HG03045 (cell line): ENCODE data around the gene ARRDC1.
"Not testable (repeated sequence)": the region's sequence is repeated elsewhere in the genome, so short reads cannot be mapped to it uniquely, and the experiment has no call there.

ENCODE experiments used
- ATAC-seq: cut with Tn5 transposase; IDR thresholded peaks from one replicate; pipeline ENCODE4 v1.9.1; 2021; ENCODE audit warnings: mild to moderate bottlenecking, moderate library complexity; ENCODE audit not compliant: unreplicated experiment

ARRDC1 gene

DNA sequence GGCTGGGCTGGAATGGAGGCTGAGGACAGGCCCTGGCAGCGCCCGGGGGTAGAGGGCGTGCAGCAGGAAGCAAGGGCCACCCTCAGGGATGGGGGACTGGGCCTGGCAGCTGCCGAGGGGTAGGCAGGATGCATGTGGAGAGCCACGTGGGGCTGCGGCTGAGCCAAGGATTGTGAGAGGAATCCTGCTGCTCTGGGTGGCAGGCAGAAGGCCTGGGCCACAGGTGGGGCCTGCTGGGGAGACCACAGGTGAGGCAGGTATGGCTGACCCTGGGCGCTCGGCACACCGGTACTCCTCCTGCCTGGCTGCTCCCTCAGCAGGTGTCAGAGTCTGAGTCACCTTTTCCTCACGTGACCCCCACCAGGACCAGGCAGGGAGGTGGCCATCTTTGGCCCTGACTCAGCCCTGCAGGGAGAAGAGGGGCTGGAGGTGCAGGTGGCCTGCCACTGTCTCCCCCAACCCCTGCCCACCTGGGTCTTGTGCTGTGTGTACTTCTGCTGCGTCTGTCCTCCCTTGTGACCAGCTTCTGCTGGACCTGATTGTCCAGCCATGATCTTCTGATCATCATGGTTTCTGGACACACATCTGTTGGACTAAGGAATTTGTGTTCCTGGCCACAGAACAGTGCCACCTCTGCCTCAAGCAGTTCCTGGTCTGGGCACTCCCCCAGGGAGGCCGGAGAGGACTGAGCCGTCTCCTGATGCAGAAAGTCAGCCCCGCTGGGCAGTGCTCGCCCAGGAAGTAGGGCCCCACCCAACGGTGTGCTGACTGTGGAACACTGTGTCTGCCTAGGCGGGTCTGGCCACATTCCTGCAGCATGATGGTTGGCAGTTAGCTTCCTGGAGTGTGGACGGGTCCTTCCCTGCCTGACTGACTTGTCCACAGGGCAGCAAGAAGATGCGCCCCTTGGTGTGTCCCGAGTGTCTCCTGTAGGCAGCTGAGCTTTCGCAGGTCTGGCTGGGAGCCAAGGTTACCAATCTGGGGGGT lies 6.4 kb downstream of the ARRDC1 start:
- no peak for ATAC-seq

DNA sequence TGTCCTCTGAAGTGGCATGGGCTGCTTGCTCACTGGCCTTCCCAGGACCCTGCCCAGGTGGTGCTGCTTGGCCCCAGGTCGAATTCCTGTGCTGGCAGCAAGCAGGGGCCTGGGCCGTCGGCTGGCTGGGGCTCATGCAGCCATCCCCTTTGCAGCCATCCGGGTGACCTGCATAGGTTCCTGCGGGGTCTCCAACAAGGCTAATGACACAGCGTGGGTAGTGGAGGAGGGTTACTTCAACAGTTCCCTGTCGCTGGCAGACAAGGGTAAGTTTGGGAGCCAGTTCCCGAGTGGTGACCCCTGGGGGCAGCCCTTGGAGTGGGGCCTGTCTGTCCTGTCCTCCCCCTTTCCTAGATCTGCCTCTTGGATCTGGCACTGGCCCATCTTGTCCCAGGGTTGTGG lies 7.3 kb downstream of the ARRDC1 start:
- ATAC-seq: no peak

DNA sequence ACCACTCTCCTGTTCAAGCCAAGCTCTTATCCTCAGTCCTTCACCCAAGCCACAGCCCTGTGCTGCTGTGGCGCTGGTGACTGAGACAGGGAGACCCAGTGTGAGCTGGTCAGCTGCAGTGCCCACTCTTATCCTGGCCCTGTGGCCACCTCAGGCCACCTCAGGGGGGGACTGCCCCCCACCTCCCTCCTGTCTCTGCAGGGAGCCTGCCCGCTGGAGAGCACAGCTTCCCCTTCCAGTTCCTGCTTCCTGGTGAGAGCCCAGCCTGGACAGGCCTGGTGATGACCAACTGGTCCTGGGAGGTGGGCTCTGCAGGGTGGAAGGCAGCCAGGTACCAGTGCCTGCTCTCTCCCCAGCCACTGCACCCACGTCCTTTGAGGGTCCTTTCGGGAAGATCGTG lies 7.8 kb downstream of the ARRDC1 start:
- no peak for ATAC-seq

DNA sequence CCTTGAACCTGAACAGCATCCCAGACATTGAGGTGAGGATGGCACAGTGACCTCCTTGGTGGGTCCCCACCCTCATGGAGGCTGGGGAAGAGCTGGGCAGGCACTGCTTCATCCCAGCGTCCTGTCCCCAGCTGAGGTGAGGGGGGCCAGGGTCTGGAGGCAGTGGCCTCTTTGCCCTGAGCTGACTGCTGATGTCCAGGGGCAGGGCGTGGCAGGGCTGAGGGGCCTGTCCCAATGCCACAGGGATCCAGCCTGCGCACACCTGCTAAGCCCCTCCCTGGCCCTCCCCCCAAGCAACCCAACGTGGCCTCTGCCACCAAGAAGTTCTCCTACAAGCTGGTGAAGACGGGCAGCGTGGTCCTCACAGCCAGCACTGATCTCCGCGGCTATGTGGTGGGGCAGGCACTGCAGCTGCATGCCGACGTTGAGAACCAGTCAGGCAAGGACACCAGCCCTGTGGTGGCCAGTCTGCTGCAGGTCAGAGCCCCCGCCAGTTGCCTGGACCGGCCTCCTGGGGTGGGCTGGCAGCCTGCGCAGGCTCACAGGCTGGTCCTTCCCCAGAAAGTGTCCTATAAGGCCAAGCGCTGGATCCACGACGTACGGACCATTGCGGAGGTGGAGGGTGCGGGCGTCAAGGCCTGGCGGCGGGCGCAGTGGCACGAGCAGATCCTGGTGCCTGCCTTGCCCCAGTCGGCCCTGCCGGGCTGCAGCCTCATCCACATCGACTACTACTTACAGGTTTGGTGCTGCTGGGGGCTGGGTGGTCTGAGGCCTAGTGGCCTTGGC lies 8.4 kb downstream of the ARRDC1 start:
- ATAC-seq: no peak

DNA sequence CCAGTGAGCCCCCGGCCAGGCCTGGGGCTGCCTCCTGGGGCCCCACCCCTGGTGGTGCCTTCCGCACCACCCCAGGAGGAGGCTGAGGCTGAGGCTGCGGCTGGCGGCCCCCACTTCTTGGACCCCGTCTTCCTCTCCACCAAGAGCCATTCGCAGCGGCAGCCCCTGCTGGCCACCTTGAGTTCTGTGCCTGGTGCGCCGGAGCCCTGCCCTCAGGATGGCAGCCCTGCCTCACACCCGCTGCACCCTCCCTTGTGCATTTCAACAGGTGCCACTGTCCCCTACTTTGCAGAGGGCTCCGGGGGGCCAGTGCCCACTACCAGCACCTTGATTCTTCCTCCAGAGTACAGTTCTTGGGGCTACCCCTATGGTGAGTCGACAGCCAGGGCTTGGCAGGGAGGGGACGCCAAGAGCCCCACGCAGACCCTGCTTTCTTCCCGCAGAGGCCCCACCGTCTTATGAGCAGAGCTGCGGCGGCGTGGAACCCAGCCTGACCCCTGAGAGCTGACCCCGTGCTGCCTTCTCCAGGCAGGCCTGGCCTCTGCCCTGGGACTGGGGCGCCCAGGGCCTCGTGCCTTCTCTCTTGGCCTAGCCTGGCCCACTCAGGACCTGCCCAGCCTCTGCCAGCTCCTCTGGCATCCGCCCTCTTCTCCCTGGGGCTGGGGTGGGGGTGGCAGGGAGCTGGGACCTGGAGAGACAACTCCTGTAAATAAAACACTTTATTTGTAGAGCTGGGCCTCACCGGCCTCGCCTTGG lies 9.3 kb downstream of the ARRDC1 start:
- ATAC-seq: no peak

DNA sequence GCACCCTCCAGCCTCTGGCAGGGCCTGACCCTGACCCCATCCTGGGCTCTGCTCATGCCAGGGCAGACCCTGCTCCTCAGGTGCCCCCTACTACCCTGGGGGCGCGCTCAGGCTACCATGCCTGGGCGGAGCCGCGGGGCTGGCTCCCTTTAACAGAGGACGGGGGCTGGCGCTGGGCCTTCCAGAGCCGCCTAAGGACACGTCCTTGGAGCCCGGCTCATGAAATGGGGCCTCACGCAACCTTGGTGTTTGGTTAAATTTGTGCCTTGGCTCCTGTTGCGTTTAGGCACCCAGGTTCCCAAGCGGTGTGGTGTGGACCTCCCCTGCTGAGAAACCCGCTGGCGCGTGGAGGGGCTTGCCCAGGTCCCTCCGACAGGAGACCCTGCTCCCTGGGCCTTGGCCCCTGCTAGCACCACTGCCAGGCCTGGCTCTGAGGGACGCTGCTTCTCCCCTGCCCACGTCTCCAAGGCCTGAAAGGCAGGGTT lies 9.9 kb downstream of the ARRDC1 start:
- no peak for ATAC-seq

DNA sequence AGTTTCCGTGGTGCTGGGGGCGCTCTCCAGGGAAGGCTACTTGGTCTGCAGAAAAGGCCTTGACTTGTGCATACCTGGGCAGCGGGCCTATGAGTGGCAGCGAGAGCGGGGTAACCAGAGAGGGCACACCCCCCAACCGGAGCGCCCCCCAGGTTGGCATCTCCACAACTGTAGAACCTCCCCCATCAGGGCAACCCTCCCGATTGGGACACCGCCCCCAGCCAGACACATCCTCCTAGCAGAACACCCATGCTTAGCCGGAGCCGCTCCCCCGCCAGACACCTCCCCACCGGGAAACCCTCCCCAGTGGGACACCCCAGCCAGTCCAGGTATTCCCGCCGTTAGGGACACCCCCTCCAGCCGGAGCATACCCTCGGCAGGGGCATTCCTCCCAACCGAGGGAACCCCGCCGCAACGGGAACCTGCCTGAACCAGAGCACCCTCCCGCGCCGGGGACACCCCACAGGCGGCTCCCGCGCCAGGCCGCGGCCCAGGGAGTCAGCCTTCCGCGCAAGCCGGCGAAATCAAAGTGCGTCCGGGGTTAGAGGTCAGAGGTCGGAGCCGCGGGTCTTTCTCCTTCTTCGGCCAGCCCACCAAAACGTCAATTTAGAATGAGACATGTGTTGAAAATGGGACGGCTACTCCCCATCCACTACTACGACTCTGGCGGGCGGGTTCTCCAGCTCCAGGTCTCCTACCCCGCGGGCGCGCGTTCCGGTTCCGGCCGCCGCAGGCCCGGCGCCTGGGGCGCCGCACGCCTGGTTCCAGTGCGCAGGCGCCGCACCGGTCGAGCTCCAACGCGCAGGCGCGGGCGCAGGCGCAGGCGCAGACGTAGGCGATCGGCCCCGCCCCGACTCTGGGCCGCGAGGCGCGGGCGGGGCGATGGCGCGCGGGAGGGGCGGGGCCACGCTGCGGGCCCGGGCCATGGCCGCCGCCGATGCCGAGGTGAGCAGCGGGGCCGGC lies 12.9 kb downstream of the ARRDC1 start, which contains the start of gene EHMT1:
TSS of gene EHMT1 (plus strand) at position 901 of the 963 bp plus-strand sequence. CDS start at position 925, 24 bp downstream.
- peak; percentile 67 for ATAC-seq

DNA sequence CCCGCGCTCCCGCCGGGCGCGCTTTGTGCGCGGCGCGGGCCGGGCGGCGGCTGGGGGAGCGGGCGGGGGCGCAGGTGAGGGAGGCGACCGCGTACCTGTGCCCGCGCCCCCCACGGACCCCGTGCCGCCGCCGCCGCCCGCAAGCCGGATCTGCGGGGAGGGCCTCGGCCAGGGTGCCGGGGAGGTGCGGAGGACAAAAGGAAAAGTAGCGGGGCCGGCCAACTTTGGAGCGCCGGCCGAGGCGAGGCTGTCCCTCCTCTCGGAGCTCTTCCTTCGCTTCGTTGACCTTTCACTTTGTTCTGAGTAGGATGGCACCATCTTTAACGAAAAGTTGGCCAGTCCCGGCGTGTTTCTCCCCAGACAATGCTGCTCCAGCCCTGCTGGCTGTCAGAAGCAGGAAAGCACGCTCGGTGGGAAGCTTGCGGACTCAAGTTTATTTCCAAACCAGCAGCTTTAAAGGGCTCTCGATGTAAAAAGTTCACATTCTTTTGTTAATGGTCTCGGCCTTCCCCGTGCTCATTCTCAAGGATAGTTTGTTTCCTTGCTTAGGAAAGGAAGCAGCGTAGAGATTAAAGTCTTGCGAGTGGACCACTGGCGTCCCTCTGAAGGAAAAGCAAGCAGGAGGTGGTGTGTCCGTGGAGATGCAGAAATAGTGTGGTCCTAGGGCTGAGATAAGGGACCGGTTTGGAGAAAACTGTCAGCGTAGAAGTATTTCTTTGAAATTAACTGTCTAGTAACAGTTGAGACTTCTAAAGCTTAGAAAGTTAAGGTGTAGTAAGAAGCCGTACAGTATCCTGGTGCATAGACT lies 14.0 kb downstream of the ARRDC1 start:
- ATAC-seq: peak; percentile 26

DNA sequence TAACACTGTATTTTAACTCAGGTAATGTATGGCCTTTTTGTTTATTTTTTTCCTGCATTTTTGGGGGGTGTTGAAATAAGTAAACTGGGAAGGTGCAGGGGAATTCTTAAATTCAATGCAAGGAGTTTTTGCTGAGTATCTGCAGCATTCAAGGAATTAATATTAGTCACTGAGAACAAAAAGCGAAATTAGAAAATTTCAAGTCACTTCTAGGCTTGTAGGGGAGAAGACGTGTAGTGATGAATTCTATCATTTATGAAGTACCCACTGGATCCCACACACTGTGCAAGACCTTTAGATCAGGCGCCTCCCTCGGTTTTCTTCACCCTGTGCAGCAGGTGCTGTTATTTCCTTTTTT lies 14.5 kb downstream of the ARRDC1 start:
- no peak for ATAC-seq

DNA sequence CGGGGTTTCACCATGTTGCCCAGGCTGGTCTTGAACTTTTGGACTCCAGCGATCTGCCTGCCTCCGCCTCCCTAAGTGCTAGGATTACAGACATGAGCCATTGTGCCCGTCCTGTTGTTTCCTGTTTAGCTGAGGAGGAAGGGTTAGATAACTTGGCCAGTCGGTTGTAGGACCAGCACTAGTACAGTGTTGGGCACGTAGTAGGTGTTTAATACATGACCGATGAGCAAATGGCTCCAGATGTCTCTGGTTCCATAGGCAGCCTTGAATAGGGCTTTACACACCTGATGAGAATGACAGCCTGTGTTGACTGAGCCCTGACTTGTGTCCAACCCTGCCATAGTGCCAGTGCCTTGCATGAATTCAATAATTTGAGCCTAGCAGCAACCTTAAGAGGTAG lies 15.1 kb downstream of the ARRDC1 start:
- ATAC-seq: no peak

DNA sequence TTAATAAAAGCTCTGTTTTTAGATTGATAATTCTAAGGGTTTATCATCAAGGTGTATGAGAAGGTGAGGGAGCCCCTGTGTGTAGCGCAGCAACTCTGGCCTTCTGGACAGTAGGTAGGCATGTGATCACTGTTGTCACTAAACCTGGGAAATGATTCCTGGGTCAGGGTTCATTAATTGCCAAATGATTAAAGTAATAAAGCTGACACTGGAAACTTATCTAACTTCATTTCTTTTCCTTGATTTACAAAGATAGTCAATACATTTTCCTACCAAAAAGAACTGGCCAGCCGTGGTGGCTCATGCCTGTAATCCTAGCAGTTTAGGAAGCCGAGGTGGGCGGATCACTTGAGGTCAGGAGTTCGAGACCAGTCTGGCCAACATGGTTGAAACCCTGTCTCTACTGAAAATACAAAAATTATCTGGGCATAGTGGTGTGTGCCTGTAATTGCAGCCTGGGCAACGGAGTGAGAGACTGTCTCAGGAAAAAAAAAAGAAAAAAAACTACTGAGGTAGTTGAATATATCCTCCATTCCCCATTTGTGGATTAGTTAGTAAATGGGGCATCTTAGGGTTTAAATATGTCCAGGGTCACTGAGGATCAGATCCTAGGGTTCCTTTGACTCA lies 15.8 kb downstream of the ARRDC1 start:
- ATAC-seq: no peak

DNA sequence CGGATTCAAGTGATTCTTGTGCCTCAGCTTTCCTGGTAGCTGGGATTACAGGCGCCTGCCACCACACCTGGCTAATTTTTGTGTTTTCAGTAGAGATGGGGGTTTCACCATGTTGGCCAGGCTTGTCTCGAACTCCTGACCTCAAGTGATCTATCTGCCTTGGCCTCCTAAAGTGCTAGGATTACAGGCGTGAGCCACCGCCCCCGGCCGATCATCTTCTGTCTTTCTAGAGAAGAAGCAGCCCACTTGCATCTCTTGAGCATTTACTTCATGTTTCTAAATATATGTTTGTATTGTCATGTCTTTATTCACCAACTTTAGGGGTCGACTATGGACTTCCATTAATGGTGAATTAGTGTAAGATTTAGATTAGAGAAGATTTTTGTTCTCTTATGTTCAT lies 16.7 kb downstream of the ARRDC1 start:
- ATAC-seq: not testable (repeated sequence)

DNA sequence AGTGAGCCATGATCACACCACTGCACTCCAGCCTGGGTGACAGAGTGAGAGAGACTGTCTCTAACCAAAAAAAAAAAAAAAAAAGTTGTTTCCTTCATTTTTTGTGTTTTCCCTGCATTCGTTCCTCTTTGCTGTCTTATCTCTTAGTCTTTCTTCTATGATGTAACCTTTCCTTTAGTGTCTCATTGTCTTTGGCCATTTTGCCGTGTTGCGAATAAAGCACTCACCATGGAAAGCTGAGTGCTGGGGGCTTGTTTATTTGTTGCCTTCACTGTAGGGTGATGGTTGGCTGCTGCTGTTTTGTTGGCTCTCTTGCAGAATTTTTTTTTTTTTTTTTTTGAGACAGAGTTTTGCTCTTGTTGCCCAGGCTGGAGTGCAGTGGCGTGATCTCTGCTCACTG lies 21.0 kb downstream of the ARRDC1 start:
- ATAC-seq: no peak

DNA sequence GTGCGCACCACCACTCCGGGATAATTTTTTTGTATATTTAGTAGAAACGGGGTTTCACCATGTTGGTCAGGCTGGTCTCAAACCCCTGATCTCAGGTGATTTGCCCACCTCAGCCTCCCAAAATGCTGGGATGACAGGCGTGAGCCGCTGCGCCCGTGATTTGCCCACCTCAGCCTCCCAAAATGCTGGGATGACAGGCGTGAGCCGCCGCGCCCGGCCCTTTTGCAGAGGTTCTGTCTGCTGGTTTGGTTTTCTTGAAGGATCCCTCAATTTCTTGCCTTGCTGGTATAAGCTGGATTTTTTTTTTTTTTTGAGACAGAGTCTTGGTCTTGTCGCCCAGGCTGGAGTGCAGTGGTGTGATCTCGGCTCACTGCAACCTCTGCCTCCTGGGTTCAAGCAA lies 21.9 kb downstream of the ARRDC1 start:
- ATAC-seq: not testable (repeated sequence)

DNA sequence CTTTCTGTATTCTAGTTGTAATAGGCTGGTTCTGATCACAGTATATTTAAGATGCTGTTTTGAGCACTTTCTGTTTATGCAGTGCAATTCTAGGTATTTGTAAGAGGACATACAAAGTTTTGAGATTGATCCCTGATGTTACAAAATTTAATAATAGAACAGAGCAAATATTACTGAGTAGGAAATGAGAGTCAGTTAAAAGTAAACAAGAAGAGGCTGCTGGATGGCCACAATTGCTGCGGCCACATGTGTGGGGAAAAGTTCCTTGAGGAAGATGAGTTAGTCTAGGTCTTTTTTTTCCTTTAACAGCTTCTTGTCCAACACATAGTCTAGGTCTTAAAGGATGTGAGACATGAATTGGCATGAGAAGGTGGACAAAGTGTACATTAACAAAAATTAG lies 24.6 kb downstream of the ARRDC1 start:
- no peak for ATAC-seq

DNA sequence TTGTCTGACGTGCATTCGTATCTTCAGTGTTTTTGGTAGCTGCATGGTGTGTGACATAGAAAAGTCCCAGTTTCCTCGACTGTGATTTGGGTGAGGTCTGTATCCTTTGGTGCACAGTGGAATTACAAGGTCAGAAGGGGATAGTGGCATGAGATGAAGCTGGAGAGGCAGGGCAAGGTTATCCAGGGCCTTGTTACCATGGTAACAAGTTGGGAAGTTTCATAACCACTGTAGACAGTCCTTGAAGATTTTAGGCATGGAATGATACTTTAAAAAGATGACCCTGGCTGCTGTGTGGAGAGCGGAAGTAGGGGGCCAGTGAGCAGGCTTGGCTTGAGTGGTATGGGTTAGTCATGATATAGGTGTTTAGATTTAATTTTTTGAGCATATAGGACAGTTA lies 25.2 kb downstream of the ARRDC1 start:
- ATAC-seq: no peak

DNA sequence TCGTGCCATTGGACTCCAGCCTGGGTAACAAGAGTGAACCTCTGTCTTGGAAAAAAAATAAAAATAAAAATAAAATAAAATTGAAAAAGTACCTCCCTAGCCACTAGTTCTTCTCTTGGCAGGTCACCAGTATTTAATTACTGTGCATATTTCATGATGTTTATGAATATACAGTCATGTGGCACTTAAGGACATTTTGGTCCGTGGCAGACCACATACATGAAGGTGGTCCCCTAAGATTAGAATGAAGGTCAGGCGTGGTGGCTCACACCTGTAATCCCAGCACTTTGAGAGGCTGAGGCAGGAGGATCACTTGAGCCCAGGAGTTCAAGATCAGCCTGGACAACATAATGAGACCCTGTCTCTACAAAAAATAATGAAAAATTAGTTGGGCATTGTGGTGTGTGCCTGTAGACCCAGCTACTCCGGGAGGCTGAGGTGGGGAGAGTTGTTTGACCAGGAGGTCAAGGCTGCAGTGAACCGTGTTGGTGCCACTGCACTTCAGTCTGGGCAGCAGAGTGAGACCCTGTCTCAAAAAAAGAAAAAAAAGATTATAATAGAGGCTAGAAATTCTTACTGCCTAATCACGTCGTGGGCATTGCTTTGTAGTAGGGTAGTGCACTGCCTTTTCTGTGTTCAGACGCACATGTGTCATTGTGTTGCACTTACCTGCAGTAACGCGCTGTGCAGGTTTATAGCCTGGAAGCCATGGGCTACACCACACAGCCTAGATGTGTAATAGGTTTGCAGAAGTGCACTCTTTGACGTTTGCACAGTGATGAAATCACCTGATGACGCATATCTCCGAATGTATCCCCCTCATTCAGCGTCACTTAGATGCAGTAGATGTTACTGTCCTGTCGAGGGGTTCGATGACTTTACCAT lies 26.1 kb downstream of the ARRDC1 start:
- no peak for ATAC-seq
